Ascending aorta (tissue), 2 donors: ENCODE results near the gene SLC25A12. TPM values are rescaled to one million over a fixed set of nuclear protein-coding genes. Genes with fewer than 3 reads are reported as not detected.

Experiments used
- DNase-seq, 2 donors: peaks; one replicate each; pipeline ENCODE4 v3.0.0-alpha.2; 2019; ENCODE audit warnings: low spot score in 2 of 2
- H3K27ac ChIP-seq, 2 donors: fragments of 200-600 bp; sonication (generic); one replicate each; pipeline ENCODE4 v1.5.1; 2016 to 2017; ENCODE audit warnings: mild to moderate bottlenecking in 1 of 2
- H3K27me3 ChIP-seq: fragments of 200-600 bp; sonication (generic); one replicate; pipeline ENCODE4 v1.5.1; 2017
- H3K36me3 ChIP-seq, 2 donors: fragments of 200-600 bp; sonication (generic); one replicate each; pipeline ENCODE4 v1.5.1; 2016
- H3K4me1 ChIP-seq, 2 donors: fragments of 200-600 bp; sonication (generic); one replicate each; pipeline ENCODE4 v1.5.1; 2016 to 2017; ENCODE audit warnings: mild to moderate bottlenecking in 1 of 2
- H3K4me3 ChIP-seq, 2 donors: fragments of 200-600 bp; sonication (generic); one replicate each; pipeline ENCODE4 v1.5.1; 2016 to 2017; ENCODE audit warnings: mild to moderate bottlenecking in 1 of 2
- H3K9me3 ChIP-seq, 2 donors: fragments of 200-600 bp; sonication (generic); one replicate each; pipeline ENCODE4 v1.5.1; 2016
- CTCF ChIP-seq, 3 experiments: fragments of 200-600 bp in 2 of 3; fragments of 450-650 bp in 1 of 3; sonication (generic) in 2 of 3; IDR thresholded peaks; one replicate each; pipeline ENCODE4 v1.5.1; 2016 to 2019; ENCODE audit warnings: antibody characterized with exemption in 3 of 3, mild to moderate bottlenecking in 1 of 3, moderate library complexity in 1 of 3
- intact Hi-C: fragments of 100-400 bp; cut with DNase I; formaldehyde crosslinking; loops from one replicate; pipeline ENCODE4 v1.15.1; 2023
- total RNA-seq: library from RNA; depleted of rRNA; stranded (reverse); fragments of >200 nt; gene quantifications from one replicate; pipeline ENCODE4 v1.1.0, GENCODE V29; 2016

SLC25A12 gene
- total RNA-seq, 1 donor from 2014 or later: 11.9 TPM

GRCh38 chr2:171874963-171875362 lies 19.1 kb downstream of the SLC25A12 start:
- H3K4me1 ChIP-seq: peaks cover 0 to 14% of the 10 kb centered on the region in 2 donors
- H3K27ac ChIP-seq: no peak overlapping the region
- intact Hi-C loops: no loop called here
- H3K9me3 ChIP-seq: no peaks in the 10 kb centered on the region
- H3K4me3 ChIP-seq: no peak overlapping the region
- no peak for DNase-seq
- TF ChIP-seq CTCF (IDR thresholded peaks at IDR 0.05): no peak
- H3K27me3 ChIP-seq: no peaks in the 10 kb centered on the region
- H3K36me3 ChIP-seq: peaks cover 0 to 3% of the 10 kb centered on the region in 2 donors

GRCh38 chr2:171874517-171874916 lies 19.5 kb downstream of the SLC25A12 start:
- Histone ChIP-seq H3K4me1 (peaks cover 0 to 12% of the 10 kb centered on the region in 2 donors), H3K4me3 (no peak overlapping the region), H3K27me3 (no peaks in the 10 kb centered on the region), H3K27ac (no peak overlapping the region), H3K9me3 (no peaks in the 10 kb centered on the region), H3K36me3 (peaks cover 0 to 3% of the 10 kb centered on the region in 2 donors)
- DNase-seq: no peak
- no peak for TF ChIP-seq CTCF (IDR thresholded peaks at IDR 0.05)
- intact Hi-C loops: no loop called here

GRCh38 chr2:171864357-171864985 lies 29.6 kb downstream of the SLC25A12 start:
- no peak for DNase-seq
- Histone ChIP-seq H3K27me3 (no peaks in the 10 kb centered on the region), H3K4me3 (no peak overlapping the region), H3K9me3 (no peaks in the 10 kb centered on the region), H3K4me1 (no peaks in the 10 kb centered on the region), H3K36me3 (peaks cover 0 to 3% of the 10 kb centered on the region in 2 donors), H3K27ac (no peak overlapping the region)
- intact Hi-C loops: no loop called here
- no peak for TF ChIP-seq CTCF (IDR thresholded peaks at IDR 0.05)

GRCh38 chr2:171862501-171862900 lies 31.5 kb downstream of the SLC25A12 start:
- no peak for TF ChIP-seq CTCF (IDR thresholded peaks at IDR 0.05)
- Histone ChIP-seq H3K27ac (no peak overlapping the region), H3K27me3 (no peaks in the 10 kb centered on the region), H3K36me3 (no peaks in the 10 kb centered on the region), H3K4me1 (no peaks in the 10 kb centered on the region), H3K4me3 (no peak overlapping the region), H3K9me3 (no peaks in the 10 kb centered on the region)
- DNase-seq: no peak
- intact Hi-C loops: no loop called here

- H3K27me3 ChIP-seq: no peaks in the 10 kb centered on the region
- H3K9me3 ChIP-seq: no peaks in the 10 kb centered on the region
- H3K4me1 ChIP-seq: no peaks in the 10 kb centered on the region
- H3K36me3 ChIP-seq: peaks cover 2 to 10% of the 10 kb centered on the region in 2 donors
- H3K27ac ChIP-seq: no peak overlapping the region
- TF ChIP-seq CTCF (IDR thresholded peaks at IDR 0.05): no peak
- no peak overlapping the region for H3K4me3 ChIP-seq
- DNase-seq: no peak
- intact Hi-C loops: no loop called here
These were observed 35.6 kb downstream of the SLC25A12 start for GRCh38 chr2:171858397-171858958.
